Right atrium auricular region (tissue), 2 donors: Measurements from ENCODE around the gene FBLN5. TPM values are rescaled to one million over a fixed set of nuclear protein-coding genes. Genes with fewer than 3 reads are reported as not detected.

Experiments used
- DNase-seq: peaks from one replicate; pipeline ENCODE4 v3.0.0-alpha.2; 2019; ENCODE audit warnings: low spot score
- H3K27ac ChIP-seq, 2 donors: fragments of 200-600 bp; sonication (generic); 1 replicate in 1 of 2; 2 replicates in 1 of 2; pipeline ENCODE4 v1.5.1; 2016 to 2019
- H3K27me3 ChIP-seq, 2 donors: fragments of 200-600 bp; sonication (generic); one replicate each; pipeline versions ENCODE4 v1.5.1 to v1.6.0; 2017 to 2019
- H3K36me3 ChIP-seq: fragments of 200-600 bp; sonication (generic); one replicate; pipeline ENCODE4 v1.5.1; 2016
- H3K4me1 ChIP-seq, 2 donors: fragments of 200-600 bp; sonication (generic); one replicate each; pipeline versions ENCODE4 v1.5.1 to v1.6.0; 2017 to 2019
- H3K4me3 ChIP-seq, 2 donors: fragments of 200-600 bp; sonication (generic); 1 replicate in 1 of 2; 2 replicates in 1 of 2; pipeline ENCODE4 v1.5.1; 2017 to 2019; ENCODE audit warnings: mild to moderate bottlenecking in 1 of 2, moderate library complexity in 1 of 2
- H3K9me3 ChIP-seq, 2 donors: fragments of 200-600 bp; sonication (generic); one replicate each; pipeline ENCODE4 v1.5.1; 2019
- total RNA-seq, 2 donors: library from RNA; depleted of rRNA; stranded (reverse); fragments of >200 nt; gene quantifications; one replicate each; pipeline ENCODE4 v1.1.0, GENCODE V29; 2016
- TF ChIP-seq, protein P1 (sequence below), 2 donors: fragments of 200-600 bp; sonication (generic); IDR thresholded peaks; one replicate each; pipeline ENCODE4 v1.5.1; 2019; ENCODE audit warnings: antibody characterized with exemption in 2 of 2

FBLN5 gene
- total RNA-seq, 2 donors from 2014 or later: 125 to 132 TPM

DNA sequence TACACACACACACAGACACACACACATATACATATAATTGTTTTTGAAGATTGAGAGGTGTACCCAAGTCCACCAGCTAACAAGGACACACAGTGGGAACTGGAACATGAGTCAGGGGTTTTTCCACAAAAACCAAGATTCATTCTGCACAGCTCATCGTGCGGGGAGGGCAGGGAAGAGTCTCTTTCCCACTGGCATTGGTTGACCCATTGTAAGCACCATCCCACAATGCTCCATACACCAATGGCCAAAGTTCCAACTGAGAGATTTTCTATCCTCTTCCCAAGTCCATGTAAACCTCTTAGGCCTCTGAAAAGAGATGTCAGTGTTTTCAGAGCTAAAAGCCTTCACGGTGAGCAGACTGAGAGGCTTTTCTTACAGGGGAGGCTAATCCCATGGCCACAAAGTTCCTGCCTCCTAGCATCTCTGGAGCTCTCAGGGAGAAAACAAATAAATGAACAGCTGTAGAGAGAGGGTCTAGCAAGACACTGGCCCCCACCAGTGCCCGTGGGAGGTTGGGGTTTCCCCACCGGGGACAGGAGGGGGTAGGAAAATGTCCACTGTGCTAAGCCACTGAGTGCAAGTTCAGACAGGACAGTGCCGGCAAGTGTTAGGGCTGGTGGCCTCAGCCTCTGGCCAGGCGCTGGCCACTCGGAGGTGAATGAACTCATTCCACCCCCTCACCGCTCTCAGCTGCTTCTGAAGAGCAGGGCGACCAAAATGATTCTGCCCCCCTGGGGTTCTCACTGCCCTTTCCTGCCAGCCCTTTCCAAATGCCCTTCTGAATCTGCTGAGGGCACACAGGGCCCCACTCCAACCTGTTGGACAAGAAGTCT is 58.6 kb downstream of the FBLN5 start:
- no peaks in the 10 kb centered on the region for H3K36me3 ChIP-seq
- H3K27me3 ChIP-seq: no peaks in the 10 kb centered on the region
- H3K4me3 ChIP-seq: no peak overlapping the region
- no peaks in the 10 kb centered on the region for H3K9me3 ChIP-seq
- H3K27ac ChIP-seq: peak overlapping the region; percentile 49 to 72
- TF ChIP-seq, protein P1, sequence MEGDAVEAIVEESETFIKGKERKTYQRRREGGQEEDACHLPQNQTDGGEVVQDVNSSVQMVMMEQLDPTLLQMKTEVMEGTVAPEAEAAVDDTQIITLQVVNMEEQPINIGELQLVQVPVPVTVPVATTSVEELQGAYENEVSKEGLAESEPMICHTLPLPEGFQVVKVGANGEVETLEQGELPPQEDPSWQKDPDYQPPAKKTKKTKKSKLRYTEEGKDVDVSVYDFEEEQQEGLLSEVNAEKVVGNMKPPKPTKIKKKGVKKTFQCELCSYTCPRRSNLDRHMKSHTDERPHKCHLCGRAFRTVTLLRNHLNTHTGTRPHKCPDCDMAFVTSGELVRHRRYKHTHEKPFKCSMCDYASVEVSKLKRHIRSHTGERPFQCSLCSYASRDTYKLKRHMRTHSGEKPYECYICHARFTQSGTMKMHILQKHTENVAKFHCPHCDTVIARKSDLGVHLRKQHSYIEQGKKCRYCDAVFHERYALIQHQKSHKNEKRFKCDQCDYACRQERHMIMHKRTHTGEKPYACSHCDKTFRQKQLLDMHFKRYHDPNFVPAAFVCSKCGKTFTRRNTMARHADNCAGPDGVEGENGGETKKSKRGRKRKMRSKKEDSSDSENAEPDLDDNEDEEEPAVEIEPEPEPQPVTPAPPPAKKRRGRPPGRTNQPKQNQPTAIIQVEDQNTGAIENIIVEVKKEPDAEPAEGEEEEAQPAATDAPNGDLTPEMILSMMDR (IDR thresholded peaks at IDR 0.05): no peak
- no peak for DNase-seq
- peaks cover 0 to 50% of the 10 kb centered on the region in 2 donors for H3K4me1 ChIP-seq

DNA sequence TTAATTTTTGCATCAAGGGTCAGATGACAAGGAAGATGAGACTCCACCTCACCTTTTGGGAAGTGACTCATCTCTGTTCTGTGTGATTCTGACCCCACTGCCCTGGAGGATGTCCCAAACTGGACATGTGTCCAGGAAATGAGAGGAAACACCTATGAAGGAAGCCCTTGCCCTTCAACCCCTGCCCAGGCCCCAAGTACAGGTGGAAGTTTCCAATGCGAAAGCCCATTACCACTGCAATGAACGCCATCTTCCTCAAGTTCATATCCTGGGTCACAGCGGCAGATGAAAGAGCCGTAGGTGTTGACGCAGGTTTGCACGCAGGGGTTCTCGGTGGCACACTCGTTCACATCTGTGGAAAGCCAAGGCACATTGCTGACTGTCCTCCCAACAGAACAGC is 60.5 kb downstream of the FBLN5 start:
- Histone ChIP-seq H3K27ac (no peak overlapping the region), H3K36me3 (no peaks in the 10 kb centered on the region), H3K27me3 (no peaks in the 10 kb centered on the region), H3K4me1 (peaks cover 0 to 56% of the 10 kb centered on the region in 2 donors), H3K4me3 (no peak overlapping the region), H3K9me3 (no peaks in the 10 kb centered on the region)
- no peak for DNase-seq
- TF ChIP-seq, protein P1 (IDR thresholded peaks at IDR 0.05): no peak

DNA sequence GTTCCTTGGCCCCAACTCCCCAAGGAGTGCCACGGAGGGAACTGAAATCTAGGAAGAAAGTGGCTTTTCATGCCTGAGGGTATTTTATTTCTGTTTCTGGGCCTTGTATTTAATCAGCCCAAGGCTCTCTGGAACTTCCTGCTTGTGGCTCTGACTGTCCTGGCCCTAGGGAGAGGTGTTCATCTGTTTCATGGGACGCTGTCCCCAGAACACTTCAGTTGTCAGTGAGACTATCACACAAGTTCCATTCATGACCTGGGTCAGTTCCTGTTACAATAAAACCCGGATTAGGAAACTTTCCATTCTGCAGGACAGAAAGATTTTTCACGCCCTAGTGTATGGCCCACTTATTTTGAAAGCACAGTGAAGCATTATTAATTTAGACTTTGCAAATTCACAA is 61.7 kb downstream of the FBLN5 start:
- peak overlapping the region; percentile 62 to 72 for H3K27ac ChIP-seq
- DNase-seq: no peak
- H3K27me3 ChIP-seq: no peaks in the 10 kb centered on the region
- H3K4me1 ChIP-seq: peaks cover 0 to 50% of the 10 kb centered on the region in 2 donors
- H3K9me3 ChIP-seq: no peaks in the 10 kb centered on the region
- H3K4me3 ChIP-seq: no peak overlapping the region
- H3K36me3 ChIP-seq: peaks cover under 1% of the 10 kb centered on the region
- TF ChIP-seq, protein P1 (IDR thresholded peaks at IDR 0.05): no peak

DNA sequence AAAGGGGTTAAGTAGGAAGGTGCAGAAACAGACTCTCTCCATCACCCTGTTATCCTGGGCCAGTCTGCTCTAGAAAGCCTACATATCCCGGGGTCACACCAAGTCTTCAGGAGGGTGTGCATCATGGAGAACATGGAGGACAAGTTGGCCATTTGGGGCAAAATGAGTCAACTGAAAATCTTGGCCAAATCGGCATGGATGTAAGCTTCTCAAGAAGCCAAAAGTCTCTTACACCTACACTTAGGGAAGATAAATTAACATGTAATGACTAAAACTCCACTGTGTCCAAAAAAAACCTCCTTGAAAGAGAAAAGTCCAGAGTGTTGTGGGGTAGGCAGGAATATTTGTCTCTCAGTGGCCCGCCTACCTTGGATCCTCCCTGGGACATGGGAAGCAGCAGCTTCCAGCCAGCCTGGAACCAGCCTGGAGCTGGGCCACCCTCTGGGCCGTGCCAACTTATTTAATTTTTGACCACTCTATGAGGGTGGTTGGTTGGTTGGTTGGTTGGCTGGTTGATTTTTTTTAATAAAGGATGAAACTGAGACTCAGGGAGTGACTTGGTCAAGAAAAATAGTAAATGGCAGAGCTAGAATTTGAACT is 62.3 kb downstream of the FBLN5 start:
- TF ChIP-seq, protein P1 (IDR thresholded peaks at IDR 0.05): no peak
- H3K36me3 ChIP-seq: peaks cover 3% of the 10 kb centered on the region
- no peaks in the 10 kb centered on the region for H3K9me3 ChIP-seq
- H3K27ac ChIP-seq: peak overlapping the region; percentile 62 to 72
- H3K4me1 ChIP-seq: peaks cover 0 to 43% of the 10 kb centered on the region in 2 donors
- no peak overlapping the region for H3K4me3 ChIP-seq
- H3K27me3 ChIP-seq: no peaks in the 10 kb centered on the region
- no peak for DNase-seq

DNA sequence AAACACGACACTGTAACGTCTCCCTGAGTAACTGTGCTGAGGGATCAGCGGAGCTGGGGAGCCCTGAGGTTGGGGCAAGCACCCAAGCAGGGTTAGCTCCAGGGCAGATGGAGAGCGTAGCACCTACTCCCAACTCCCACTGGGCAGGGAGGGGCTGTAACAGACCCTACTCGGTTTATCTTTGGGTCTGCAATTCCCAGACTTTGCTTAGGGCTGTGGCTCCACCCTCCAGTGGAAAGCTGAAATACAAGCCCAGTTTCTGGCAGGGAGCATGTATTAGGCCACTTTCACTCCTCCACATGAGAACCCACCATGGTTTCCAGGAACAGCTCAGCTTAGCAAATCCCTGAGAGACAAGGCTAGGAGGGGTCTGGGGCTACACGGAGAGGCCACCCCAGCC is 62.8 kb downstream of the FBLN5 start:
- H3K4me3 ChIP-seq: no peak overlapping the region
- H3K36me3 ChIP-seq: peaks cover 3% of the 10 kb centered on the region
- no peak for DNase-seq
- H3K4me1 ChIP-seq: peaks cover 0 to 38% of the 10 kb centered on the region in 2 donors
- H3K27me3 ChIP-seq: no peaks in the 10 kb centered on the region
- no peaks in the 10 kb centered on the region for H3K9me3 ChIP-seq
- TF ChIP-seq, protein P1 (IDR thresholded peaks at IDR 0.05): no peak
- H3K27ac ChIP-seq: peak overlapping the region; percentile 62 to 72
